ENCODE data around the gene MED29. TPM values are rescaled to one million over a fixed set of nuclear protein-coding genes. Genes with fewer than 3 reads are reported as not detected.

The MED29 gene
- total and polyA plus RNA-seq, 2 of the 13 experiments (the other 11 are each of a cell fraction or from before 2014, with no cell fraction given), result 14.0 to 19.7 TPM

DNA sequence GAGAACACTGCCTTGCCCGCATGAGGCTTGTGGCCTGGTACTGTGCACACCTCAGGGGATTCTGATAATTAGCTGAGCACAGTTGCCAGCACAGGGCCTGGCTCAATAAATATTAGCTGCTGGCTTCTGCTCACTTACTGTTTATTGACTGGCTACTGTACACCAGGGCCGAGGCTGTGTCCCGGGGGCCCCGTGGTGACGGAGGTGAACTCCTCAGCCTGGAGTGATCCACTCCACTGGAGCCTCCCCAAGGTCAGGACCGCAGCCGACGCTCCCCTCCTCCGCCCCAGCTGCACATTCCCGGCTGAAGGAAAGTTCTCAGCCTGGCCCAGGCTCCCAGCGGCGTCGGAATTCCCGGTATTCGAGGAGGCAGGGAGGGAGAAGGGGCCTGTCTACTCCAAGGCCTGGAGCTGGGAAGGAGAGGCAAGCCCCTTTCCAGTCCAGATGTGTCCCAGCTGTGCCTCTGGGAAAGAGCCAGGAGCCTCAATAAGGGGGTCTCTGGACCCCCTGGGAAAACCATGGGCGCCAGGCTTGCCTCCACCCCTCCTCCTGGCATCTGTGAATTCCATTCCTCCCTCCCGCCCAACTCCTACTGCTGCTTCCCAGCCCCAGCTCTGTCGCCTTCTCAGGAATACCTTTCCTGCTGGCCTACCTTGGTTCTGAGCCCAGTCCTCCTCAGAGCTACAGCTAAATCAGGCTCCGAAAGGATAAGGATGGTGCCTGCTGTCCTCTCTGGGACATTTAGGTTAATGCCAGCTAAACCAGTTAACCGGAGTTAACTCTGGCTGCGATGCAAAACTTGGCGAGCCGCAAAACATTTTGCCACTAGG is 37.3 kb downstream of the MED29 start (continued):
- TF ChIP-seq, protein P1, sequence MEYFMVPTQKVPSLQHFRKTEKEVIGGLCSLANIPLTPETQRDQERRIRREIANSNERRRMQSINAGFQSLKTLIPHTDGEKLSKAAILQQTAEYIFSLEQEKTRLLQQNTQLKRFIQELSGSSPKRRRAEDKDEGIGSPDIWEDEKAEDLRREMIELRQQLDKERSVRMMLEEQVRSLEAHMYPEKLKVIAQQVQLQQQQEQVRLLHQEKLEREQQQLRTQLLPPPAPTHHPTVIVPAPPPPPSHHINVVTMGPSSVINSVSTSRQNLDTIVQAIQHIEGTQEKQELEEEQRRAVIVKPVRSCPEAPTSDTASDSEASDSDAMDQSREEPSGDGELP (IDR thresholded peaks at IDR 0.05; ENCODE audit: borderline replicate concordance, low read depth), result peak; percentile 74; the same call in 1 of the 2 replicates
- TF ChIP-seq, protein P2, sequence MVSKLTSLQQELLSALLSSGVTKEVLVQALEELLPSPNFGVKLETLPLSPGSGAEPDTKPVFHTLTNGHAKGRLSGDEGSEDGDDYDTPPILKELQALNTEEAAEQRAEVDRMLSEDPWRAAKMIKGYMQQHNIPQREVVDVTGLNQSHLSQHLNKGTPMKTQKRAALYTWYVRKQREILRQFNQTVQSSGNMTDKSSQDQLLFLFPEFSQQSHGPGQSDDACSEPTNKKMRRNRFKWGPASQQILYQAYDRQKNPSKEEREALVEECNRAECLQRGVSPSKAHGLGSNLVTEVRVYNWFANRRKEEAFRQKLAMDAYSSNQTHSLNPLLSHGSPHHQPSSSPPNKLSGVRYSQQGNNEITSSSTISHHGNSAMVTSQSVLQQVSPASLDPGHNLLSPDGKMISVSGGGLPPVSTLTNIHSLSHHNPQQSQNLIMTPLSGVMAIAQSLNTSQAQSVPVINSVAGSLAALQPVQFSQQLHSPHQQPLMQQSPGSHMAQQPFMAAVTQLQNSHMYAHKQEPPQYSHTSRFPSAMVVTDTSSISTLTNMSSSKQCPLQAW (CRISPR knock-in tag; IDR thresholded peaks at IDR 0.05), result 0 out of 2 replicates have a peak, but pooled peaks have one; percentile 10
- TF ChIP-seq KLF11 (CRISPR knock-in tag; IDR thresholded peaks at IDR 0.05) (peak; percentile 23; the same call in 1 of the 2 replicates), GABPB1 (CRISPR knock-in tag; IDR thresholded peaks at IDR 0.05) (0 out of 2 replicates have a peak, but pooled peaks have one; percentile 38), ZNF367 (CRISPR knock-in tag; IDR thresholded peaks at IDR 0.05; ENCODE audit: borderline replicate concordance) (no peak), ZNF549 (CRISPR knock-in tag; IDR thresholded peaks at IDR 0.05) (no peak), ZNF878 (CRISPR knock-in tag; IDR thresholded peaks at IDR 0.05) (no peak), ZNF431 (CRISPR knock-in tag; IDR thresholded peaks at IDR 0.05; ENCODE audit: borderline replicate concordance, low read depth) (no peak), ZNF543 (CRISPR knock-in tag; IDR thresholded peaks at IDR 0.05) (no peak), ZNF350 (CRISPR knock-in tag; IDR thresholded peaks at IDR 0.05; ENCODE audit: borderline replicate concordance, low read depth) (peak; percentile 83), BHLHE40 (IDR thresholded peaks at IDR 0.05; ENCODE audit: low read length) (no peak), SRSF9 (IDR thresholded peaks at IDR 0.05; ENCODE audit: borderline replicate concordance, insufficient read depth, low read depth, low read length, poor library complexity, severe bottlenecking) (no peak), ZFY (CRISPR knock-in tag; IDR thresholded peaks at IDR 0.05) (peak; percentile 54), ZFP1 (CRISPR knock-in tag; IDR thresholded peaks at IDR 0.05) (no peak), SALL1 (CRISPR knock-in tag; IDR thresholded peaks at IDR 0.05) (peak; percentile 67), ZNF547 (CRISPR knock-in tag; IDR thresholded peaks at IDR 0.05) (no peak), REPIN1 (CRISPR knock-in tag; IDR thresholded peaks at IDR 0.05; ENCODE audit: borderline replicate concordance, low read depth) (no peak), FOSL1 (CRISPR knock-in tag; IDR thresholded peaks at IDR 0.05; ENCODE audit: borderline replicate concordance) (no peak), ZNF121 (CRISPR knock-in tag; IDR thresholded peaks at IDR 0.05) (peak; percentile 23; the same call in 1 of the 2 replicates), ZNF225 (CRISPR knock-in tag; IDR thresholded peaks at IDR 0.05) (no peak)
- TF ChIP-seq, protein P3, sequence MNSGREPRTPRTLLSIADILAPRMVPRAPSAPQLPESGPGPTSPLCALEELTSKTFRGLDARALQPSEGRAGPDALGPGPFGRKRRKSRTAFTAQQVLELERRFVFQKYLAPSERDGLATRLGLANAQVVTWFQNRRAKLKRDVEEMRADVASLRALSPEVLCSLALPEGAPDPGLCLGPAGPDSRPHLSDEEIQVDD (CRISPR knock-in tag; IDR thresholded peaks at IDR 0.05; ENCODE audit: borderline replicate concordance), result no peak
- TF ChIP-seq, protein P4, sequence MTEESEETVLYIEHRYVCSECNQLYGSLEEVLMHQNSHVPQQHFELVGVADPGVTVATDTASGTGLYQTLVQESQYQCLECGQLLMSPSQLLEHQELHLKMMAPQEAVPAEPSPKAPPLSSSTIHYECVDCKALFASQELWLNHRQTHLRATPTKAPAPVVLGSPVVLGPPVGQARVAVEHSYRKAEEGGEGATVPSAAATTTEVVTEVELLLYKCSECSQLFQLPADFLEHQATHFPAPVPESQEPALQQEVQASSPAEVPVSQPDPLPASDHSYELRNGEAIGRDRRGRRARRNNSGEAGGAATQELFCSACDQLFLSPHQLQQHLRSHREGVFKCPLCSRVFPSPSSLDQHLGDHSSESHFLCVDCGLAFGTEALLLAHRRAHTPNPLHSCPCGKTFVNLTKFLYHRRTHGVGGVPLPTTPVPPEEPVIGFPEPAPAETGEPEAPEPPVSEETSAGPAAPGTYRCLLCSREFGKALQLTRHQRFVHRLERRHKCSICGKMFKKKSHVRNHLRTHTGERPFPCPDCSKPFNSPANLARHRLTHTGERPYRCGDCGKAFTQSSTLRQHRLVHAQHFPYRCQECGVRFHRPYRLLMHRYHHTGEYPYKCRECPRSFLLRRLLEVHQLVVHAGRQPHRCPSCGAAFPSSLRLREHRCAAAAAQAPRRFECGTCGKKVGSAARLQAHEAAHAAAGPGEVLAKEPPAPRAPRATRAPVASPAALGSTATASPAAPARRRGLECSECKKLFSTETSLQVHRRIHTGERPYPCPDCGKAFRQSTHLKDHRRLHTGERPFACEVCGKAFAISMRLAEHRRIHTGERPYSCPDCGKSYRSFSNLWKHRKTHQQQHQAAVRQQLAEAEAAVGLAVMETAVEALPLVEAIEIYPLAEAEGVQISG (CRISPR knock-in tag; IDR thresholded peaks at IDR 0.05), result 0 out of 2 replicates have a peak, but pooled peaks have one; percentile 20
- TF ChIP-seq, protein P5, sequence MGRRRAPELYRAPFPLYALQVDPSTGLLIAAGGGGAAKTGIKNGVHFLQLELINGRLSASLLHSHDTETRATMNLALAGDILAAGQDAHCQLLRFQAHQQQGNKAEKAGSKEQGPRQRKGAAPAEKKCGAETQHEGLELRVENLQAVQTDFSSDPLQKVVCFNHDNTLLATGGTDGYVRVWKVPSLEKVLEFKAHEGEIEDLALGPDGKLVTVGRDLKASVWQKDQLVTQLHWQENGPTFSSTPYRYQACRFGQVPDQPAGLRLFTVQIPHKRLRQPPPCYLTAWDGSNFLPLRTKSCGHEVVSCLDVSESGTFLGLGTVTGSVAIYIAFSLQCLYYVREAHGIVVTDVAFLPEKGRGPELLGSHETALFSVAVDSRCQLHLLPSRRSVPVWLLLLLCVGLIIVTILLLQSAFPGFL (CRISPR knock-in tag; IDR thresholded peaks at IDR 0.05), result no peak

Data from HepG2 (cell line).